HEK293 (cell line): ENCODE data around the gene ISY1.

Experiments used
- KLF10 ChIP-seq: fragments of 450-650 bp; IDR thresholded peaks from 2 replicates; pipeline ENCODE4 v1.5.1; 2018; ENCODE audit warnings: missing biosample characterization, mild to moderate bottlenecking, missing genetic modification characterization
- KLF16 ChIP-seq: fragments of 450-650 bp; formaldehyde crosslinking; IDR thresholded peaks from 2 replicates; pipeline ENCODE4 v1.5.1; 2017; ENCODE audit warnings: missing biosample characterization, missing genetic modification characterization
- RBAK ChIP-seq: fragments of 450-650 bp; formaldehyde crosslinking; IDR thresholded peaks from 2 replicates; pipeline ENCODE4 v1.5.1; 2016; ENCODE audit warnings: missing biosample characterization, missing genetic modification characterization
- ZBTB21 ChIP-seq: fragments of 450-650 bp; formaldehyde crosslinking; IDR thresholded peaks from 2 replicates; pipeline ENCODE4 v1.5.1; 2017; ENCODE audit warnings: missing biosample characterization, missing genetic modification characterization
- ZBTB49 ChIP-seq: fragments of 450-650 bp; formaldehyde crosslinking; IDR thresholded peaks from 2 replicates; pipeline ENCODE4 v1.5.1; 2016; ENCODE audit warnings: missing biosample characterization, missing genetic modification characterization, low read depth
- ZNF121 ChIP-seq: fragments of 450-650 bp; formaldehyde crosslinking; IDR thresholded peaks from 2 replicates; pipeline ENCODE4 v1.5.1; 2016; ENCODE audit warnings: missing biosample characterization, missing genetic modification characterization
- ZNF292 ChIP-seq: fragments of 450-650 bp; formaldehyde crosslinking; IDR thresholded peaks from 2 replicates; pipeline ENCODE4 v1.5.1; 2016; ENCODE audit warnings: low read depth, missing biosample characterization, missing genetic modification characterization, borderline replicate concordance
- ZNF558 ChIP-seq: fragments of 450-650 bp; formaldehyde crosslinking; IDR thresholded peaks from 2 replicates; pipeline ENCODE4 v1.5.1; 2016; ENCODE audit warnings: missing biosample characterization, missing genetic modification characterization
- ZNF571 ChIP-seq: fragments of 450-650 bp; formaldehyde crosslinking; IDR thresholded peaks from 2 replicates; pipeline ENCODE4 v1.5.0; 2017; ENCODE audit warnings: missing biosample characterization, missing genetic modification characterization
- ZNF670 ChIP-seq: fragments of 450-650 bp; formaldehyde crosslinking; IDR thresholded peaks from 2 replicates; pipeline ENCODE4 v1.5.1; 2016; ENCODE audit warnings: missing biosample characterization, missing genetic modification characterization, low read depth
- ZNF76 ChIP-seq: fragments of 450-650 bp; formaldehyde crosslinking; IDR thresholded peaks from 2 replicates; pipeline ENCODE4; 2016; ENCODE audit warnings: low read depth, missing biosample characterization, missing genetic modification characterization, borderline replicate concordance
- TF ChIP-seq, protein P1 (sequence below): fragments of 450-650 bp; formaldehyde crosslinking; IDR thresholded peaks from 2 replicates; pipeline ENCODE4 v1.5.1; 2016; ENCODE audit warnings: missing biosample characterization, missing genetic modification characterization

DNA sequence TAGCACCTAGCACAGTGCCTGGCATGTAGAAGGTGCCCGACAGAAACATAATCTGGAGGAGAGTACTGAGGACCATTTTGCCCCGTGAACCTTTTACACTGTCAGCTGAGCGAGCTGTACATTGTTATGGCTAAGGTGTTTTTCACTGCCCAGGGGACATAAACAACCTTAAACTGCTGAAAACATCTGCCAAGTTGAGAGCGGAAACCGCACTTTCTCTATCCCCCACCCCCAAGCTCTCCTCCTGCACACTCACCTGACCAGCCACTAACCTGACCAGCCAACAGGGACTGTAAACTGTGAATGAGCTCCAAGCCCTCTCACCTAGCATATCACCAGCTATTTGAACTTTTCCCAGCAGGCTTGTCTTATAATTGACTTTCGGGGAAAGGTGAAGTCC, 56.8 kb downstream of the ISY1 start:
- TF ChIP-seq KLF10 (tag by site-specific recombination) (no peak), ZBTB21 (tag by site-specific recombination) (no peak), ZNF292 (tag by site-specific recombination) (no peak), ZNF121 (tag by site-specific recombination) (no peak), ZNF76 (tag by site-specific recombination) (no peak), ZNF670 (tag by site-specific recombination) (no peak), ZBTB49 (tag by site-specific recombination) (no peak), RBAK (tag by site-specific recombination) (no peak), ZNF571 (tag by site-specific recombination) (no peak), KLF16 (tag by site-specific recombination) (no peak), ZNF558 (tag by site-specific recombination) (no peak)
- TF ChIP-seq, protein P1, sequence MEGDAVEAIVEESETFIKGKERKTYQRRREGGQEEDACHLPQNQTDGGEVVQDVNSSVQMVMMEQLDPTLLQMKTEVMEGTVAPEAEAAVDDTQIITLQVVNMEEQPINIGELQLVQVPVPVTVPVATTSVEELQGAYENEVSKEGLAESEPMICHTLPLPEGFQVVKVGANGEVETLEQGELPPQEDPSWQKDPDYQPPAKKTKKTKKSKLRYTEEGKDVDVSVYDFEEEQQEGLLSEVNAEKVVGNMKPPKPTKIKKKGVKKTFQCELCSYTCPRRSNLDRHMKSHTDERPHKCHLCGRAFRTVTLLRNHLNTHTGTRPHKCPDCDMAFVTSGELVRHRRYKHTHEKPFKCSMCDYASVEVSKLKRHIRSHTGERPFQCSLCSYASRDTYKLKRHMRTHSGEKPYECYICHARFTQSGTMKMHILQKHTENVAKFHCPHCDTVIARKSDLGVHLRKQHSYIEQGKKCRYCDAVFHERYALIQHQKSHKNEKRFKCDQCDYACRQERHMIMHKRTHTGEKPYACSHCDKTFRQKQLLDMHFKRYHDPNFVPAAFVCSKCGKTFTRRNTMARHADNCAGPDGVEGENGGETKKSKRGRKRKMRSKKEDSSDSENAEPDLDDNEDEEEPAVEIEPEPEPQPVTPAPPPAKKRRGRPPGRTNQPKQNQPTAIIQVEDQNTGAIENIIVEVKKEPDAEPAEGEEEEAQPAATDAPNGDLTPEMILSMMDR, result no peak
